Ovary (tissue), 9 donors: Measurements from ENCODE around the gene TBCD. TPM values are rescaled to one million over a fixed set of nuclear protein-coding genes. Genes with fewer than 3 reads are reported as not detected.

Source experiments
- DNase-seq, 5 donors: peaks; one replicate each; pipeline ENCODE4 v3.0.0-alpha.2; 2019 to 2020
- H3K27ac ChIP-seq, 2 donors: fragments of 200-600 bp; one replicate each; pipeline versions ENCODE4 v1.5.1 to v1.8.0; 2019 to 2022
- H3K27me3 ChIP-seq: fragments of 200-600 bp; one replicate; pipeline ENCODE4 v1.8.0; 2022
- H3K36me3 ChIP-seq: fragments of 200-600 bp; sonication (generic); one replicate; pipeline ENCODE4 v1.5.1; 2019
- H3K4me1 ChIP-seq: one replicate; pipeline ENCODE4 v1.8.1; 2013; ENCODE audit warnings: mild to moderate bottlenecking, moderate library complexity; ENCODE audit not compliant: insufficient read depth
- H3K4me3 ChIP-seq: fragments of 200-600 bp; sonication (generic); one replicate; pipeline ENCODE4 v1.5.1; 2017
- H3K9me3 ChIP-seq, 2 donors: fragments of 200-600 bp in 1 of 2; sonication (generic) in 1 of 2; one replicate each; pipeline versions ENCODE4 v1.5.1 to v1.8.1; 2013 to 2019; ENCODE audit warnings: mild to moderate bottlenecking in 1 of 2, moderate library complexity in 1 of 2
- CTCF ChIP-seq, 3 donors: fragments of 450-650 bp in 2 of 3; fragments of 200-600 bp in 1 of 3; IDR thresholded peaks; one replicate each; pipeline versions ENCODE4 v1.5.1 to v1.8.0; 2016 to 2022; ENCODE audit warnings: antibody characterized with exemption in 3 of 3, mild to moderate bottlenecking in 1 of 3
- EP300 ChIP-seq: sonication (generic); formaldehyde crosslinking; IDR thresholded peaks from one replicate; pipeline ENCODE4 v1.6.1; 2017; ENCODE audit warnings: antibody characterized with exemption
- POLR2A ChIP-seq: fragments of 450-650 bp; IDR thresholded peaks from one replicate; pipeline ENCODE4 v1.6.1; 2017; ENCODE audit warnings: antibody characterized with exemption, mild to moderate bottlenecking, moderate library complexity
- WGBS, 3 donors: extraction: QIAGEN DNeasy Blood & Tissue Kit in 1 of 3; methylation state at CpG; one replicate each; pipeline versions ENCODE4 v1.1.5 to v1.1.7; 2013 to 2017; 5-methylcytosine and 5-hydroxymethylcytosine counted together
- intact Hi-C, 4 donors: fragments of 100-400 bp; cut with DNase I; formaldehyde crosslinking; loops; one replicate each; pipeline versions ENCODE4 v1.11.0 to v1.15.1; 2022 to 2023
- polyA plus RNA-seq, 2 donors: library from polyadenylated mRNA; stranded (reverse); fragments of 200-250 nt in 1 of 2; fragments of 350-450 nt in 1 of 2; fragmentation: Illumina TruSeq in 1 of 2; extraction: RNeasy Lipid Tissue Mini Kit (QIAGEN cat#74804) in 1 of 2; gene quantifications; one replicate each; pipeline ENCODE4 v1.2.3, GENCODE V29; 2013 to 2014
- total RNA-seq, 7 donors: library from RNA; depleted of rRNA in 2 of 7; stranded (reverse); fragments of >200 nt in 2 of 7; fragmentation: NEBNext Ultra II Directional in 3 of 7; extraction: Animal tissue kit (Norgen Biotek cat#: 25700) in 3 of 7; gene quantifications; one replicate each; pipeline versions ENCODE4 v1.1.0 to v1.2.4, GENCODE V29; 2016 to 2023
- donor health status: DM: no; HTN: no; CAD: no; lungs with moderate emphysema.
- donor health status: DM: no; HTN: no; CAD: no.
- donor health status: Bipolar disorder and iron deficiency.
- donor health status: DM: yes; HTN: yes; CAD: no.
- donor health status: DM: no; HTN: no; CAD: no.
- donor health status: DM: yes; HTN: yes; CAD: no.

TBCD gene
- total and polyA plus RNA-seq, 9 donors = 29.2 to 88.3 (median 59.2) TPM

- Histone ChIP-seq H3K9me3 (peaks cover 2 to 20% of the 10 kb centered on the region in 2 donors), H3K27me3 (no peaks in the 10 kb centered on the region), H3K27ac (no peak overlapping the region), H3K4me3 (no peak overlapping the region), H3K36me3 (no peaks in the 10 kb centered on the region), H3K4me1 (no peaks in the 10 kb centered on the region)
- 91 to 95% (median 93%) methylated on average over 18 of the region's 18 CpGs for WGBS, 3 donors
- DNase-seq = peak in 3 of 5 donors; percentile 11 to 24 (median 16)
- intact Hi-C loops = no loop called here
- no peak for TF ChIP-seq EP300
- TF ChIP-seq POLR2A = no peak
- TF ChIP-seq CTCF (IDR thresholded peaks at IDR 0.05) = no peak
These were observed 196.2 kb downstream of the TBCD start for GRCh38 chr17:82948081-82948511.

- Histone ChIP-seq H3K4me1 (no peaks in the 10 kb centered on the region), H3K4me3 (no peak overlapping the region), H3K36me3 (no peaks in the 10 kb centered on the region), H3K27ac (no peak overlapping the region), H3K27me3 (no peaks in the 10 kb centered on the region), H3K9me3 (peaks cover 2 to 12% of the 10 kb centered on the region in 2 donors)
- TF ChIP-seq POLR2A = no peak
- TF ChIP-seq EP300 = no peak
- no peak for TF ChIP-seq CTCF (IDR thresholded peaks at IDR 0.05)
- WGBS, 3 donors = 95 to 98% (median 97%) methylated on average over 5 of the region's 5 CpGs
- DNase-seq = peak in 2 of 5 donors; percentile 2 to 17
- intact Hi-C loops = no loop called here
These were observed 197.1 kb downstream of the TBCD start for GRCh38 chr17:82948957-82949356.

- TF ChIP-seq CTCF (IDR thresholded peaks at IDR 0.05) (no peak), POLR2A (no peak), EP300 (no peak)
- H3K36me3 ChIP-seq = no peaks in the 10 kb centered on the region
- 94 to 97% (median 96%) methylated on average over 20 of the region's 20 CpGs for WGBS, 3 donors
- DNase-seq = peak in 3 of 5 donors; percentile 9 to 17 (median 14)
- intact Hi-C loops = no loop called here
- no peaks in the 10 kb centered on the region for H3K4me1 ChIP-seq
- no peak overlapping the region for H3K27ac ChIP-seq
- no peak overlapping the region for H3K4me3 ChIP-seq
- no peaks in the 10 kb centered on the region for H3K27me3 ChIP-seq
- peaks cover 2 to 8% of the 10 kb centered on the region in 2 donors for H3K9me3 ChIP-seq
These were observed 197.5 kb downstream of the TBCD start for GRCh38 chr17:82949361-82949760.

- Histone ChIP-seq H3K27me3 (no peaks in the 10 kb centered on the region), H3K4me1 (no peaks in the 10 kb centered on the region), H3K4me3 (no peak overlapping the region), H3K9me3 (peaks cover 0 to 4% of the 10 kb centered on the region in 2 donors), H3K36me3 (no peaks in the 10 kb centered on the region), H3K27ac (no peak overlapping the region)
- TF ChIP-seq POLR2A (no peak), EP300 (no peak), CTCF (IDR thresholded peaks at IDR 0.05) (no peak)
- intact Hi-C loops = no loop called here
- DNase-seq = peak in 3 of 5 donors; percentile 3 to 11 (median 4)
- 96 to 97% (median 96%) methylated on average over 10 of the region's 10 CpGs for WGBS, 3 donors
These were observed 198.1 kb downstream of the TBCD start for GRCh38 chr17:82949984-82950383.
